Fibroblast of skin of right quadriceps (primary cell): ENCODE results near the gene RPLP1.

ENCODE experiments used
- DNase-seq: peaks from one replicate; pipeline ENCODE4 v3.0.0-alpha.2; 2013

The RPLP1 gene

GRCh38 chr15:69472046-69472445, 19.4 kb downstream of the RPLP1 start:
- DNase-seq = no peak

DNA sequence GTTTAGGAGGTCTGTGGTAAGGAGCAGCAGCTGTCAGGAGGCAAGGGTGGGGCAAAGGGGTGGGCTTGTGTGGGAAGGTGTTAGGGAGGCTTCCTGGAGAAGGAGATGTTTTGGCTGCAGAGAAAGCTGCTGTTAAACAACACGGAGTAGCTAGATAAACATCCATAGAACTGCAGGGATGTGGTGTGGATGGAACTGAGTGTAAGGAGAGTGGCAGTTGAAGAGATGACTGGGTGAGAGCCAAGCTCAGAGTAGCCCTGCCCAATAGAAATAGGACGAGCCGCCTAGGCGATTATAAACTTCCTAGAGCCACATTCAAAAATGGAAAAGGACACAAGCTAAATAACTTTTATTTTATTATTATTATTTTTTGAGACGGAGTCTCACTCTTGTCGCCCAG, 19.9 kb downstream of the RPLP1 start:
- no peak for DNase-seq

- DNase-seq = peak; percentile 56
Observed at GRCh38 chr15:69474291-69474690, 21.7 kb downstream of the RPLP1 start.

DNA sequence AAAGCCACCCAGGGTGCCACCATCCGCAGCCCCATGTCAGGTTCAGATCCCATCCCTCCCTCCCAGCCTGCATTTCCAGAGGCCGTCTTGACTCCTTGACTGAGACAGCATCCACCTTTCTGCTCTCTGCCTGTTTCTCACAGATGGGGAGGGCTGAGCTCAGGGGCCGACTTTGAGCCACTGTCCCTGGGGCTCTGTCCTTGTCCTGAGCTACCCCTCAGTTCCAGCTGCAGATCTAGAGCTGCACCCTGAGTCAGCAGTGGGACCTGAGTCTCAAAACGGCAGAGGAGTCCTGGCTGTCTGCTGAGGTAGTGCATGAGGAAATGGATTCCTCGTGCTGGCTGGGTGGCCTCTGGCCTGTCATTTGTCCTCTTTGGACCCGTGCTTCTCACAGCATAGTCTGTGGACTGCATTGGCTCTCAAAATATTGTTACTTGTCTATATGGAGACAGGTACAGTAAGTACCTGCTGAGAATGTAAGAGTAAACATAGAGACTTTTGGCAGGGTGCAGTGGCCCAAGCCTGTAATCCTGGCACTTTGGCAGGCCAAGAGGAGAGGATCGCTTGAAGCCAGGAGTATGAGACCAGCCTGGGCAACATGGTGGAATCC, 22.3 kb downstream of the RPLP1 start:
- DNase-seq = no peak

- DNase-seq = peak; percentile 69
Observed at GRCh38 chr15:69475769-69476358, 23.2 kb downstream of the RPLP1 start.

DNA sequence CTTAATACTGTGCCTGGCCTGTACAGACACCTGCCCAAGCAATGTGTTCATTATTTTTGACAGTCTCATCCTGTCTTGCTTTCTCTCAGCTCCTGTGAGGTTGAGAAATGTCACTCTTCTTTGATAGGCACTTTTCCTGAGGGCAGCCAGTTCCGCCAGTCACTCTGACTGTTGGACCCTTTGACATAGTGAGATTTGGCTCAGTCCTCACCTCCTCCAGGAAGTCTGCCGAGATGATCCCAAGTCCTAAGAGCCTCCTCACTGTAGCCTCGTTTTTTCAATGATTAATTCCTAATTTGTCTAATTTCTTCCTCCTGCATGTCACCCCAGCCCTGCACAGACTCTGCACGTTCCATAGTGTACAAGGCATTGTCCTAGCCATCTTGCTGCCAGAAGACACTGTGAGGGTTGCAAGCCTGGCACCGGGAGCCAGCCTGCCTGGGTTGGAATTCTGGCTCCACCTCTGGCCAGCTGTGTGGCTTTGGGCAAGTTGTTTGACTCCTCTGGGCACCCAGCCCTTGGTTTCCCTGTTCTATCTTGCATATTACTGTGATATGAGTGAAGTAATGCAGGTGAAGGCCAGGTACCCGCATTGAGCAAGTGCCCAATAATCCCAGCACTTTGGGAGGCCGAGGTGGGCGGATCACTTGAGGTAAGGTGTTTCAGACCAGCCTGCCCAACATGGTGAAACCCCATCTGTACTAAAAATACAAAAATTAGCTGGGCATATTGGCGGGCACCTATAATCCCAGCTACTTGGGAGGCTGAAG, 24.3 kb downstream of the RPLP1 start:
- no peak for DNase-seq

- DNase-seq = peak; percentile 44
Observed at GRCh38 chr15:69478259-69478781, 25.7 kb downstream of the RPLP1 start.

DNA sequence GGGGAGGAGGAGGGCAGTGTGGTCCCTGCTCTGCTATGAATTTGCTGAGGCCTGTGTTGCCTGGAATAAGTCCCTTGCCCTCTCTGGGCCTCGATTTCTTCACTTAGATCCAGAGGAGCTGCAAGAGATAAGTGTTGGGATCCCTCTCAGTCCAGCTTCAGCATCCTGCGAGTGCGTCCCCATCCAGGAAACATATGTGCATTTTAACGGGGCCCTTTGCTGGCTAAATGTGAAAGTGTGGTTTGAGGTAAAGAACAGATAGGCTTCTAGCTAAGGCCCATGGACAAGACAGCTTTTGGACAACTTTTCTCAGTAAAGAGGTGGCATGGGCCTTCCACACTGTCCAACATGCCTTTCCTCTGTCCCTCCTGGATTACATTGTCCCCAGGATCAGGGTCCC, 26.5 kb downstream of the RPLP1 start:
- DNase-seq = no peak

- no peak for DNase-seq
Observed at GRCh38 chr15:69479971-69480370, 27.4 kb downstream of the RPLP1 start.

- no peak for DNase-seq
Observed at GRCh38 chr15:69480932-69481331, 28.3 kb downstream of the RPLP1 start.

DNA sequence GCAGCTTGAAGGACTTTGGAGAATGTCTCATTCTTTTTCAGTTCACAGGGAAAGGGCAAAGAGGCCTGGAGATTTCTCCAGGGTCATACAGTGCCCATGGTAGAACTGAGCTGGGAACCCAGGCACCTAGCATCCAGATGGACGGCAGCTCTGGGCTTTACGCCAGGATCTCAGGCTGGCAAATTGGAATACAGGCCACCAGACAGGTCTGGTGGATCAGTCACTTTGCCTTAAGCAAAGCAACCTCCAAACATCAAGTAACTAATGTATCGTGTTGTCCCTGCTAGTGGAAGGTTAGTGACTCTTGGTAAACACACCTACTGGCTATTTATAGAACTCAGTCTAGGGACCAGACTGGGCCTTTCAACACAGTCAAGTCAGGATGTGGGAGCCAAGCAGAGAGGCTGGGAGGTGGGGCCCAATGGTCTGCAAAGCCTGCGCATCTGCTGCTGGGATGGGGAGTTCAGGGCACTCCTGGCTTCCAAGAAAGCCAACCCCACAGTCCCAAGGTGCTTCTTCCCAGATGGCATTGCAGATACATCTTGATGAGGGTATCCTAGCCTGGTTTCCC, 30.2 kb downstream of the RPLP1 start:
- DNase-seq = no peak

- DNase-seq = no peak
Observed at GRCh38 chr15:69484837-69485236, 32.2 kb downstream of the RPLP1 start.

GRCh38 chr15:69486481-69487110, 34.0 kb downstream of the RPLP1 start:
- DNase-seq = no peak

- no peak for DNase-seq
Observed at GRCh38 chr15:69489073-69489571, 36.5 kb downstream of the RPLP1 start.

DNA sequence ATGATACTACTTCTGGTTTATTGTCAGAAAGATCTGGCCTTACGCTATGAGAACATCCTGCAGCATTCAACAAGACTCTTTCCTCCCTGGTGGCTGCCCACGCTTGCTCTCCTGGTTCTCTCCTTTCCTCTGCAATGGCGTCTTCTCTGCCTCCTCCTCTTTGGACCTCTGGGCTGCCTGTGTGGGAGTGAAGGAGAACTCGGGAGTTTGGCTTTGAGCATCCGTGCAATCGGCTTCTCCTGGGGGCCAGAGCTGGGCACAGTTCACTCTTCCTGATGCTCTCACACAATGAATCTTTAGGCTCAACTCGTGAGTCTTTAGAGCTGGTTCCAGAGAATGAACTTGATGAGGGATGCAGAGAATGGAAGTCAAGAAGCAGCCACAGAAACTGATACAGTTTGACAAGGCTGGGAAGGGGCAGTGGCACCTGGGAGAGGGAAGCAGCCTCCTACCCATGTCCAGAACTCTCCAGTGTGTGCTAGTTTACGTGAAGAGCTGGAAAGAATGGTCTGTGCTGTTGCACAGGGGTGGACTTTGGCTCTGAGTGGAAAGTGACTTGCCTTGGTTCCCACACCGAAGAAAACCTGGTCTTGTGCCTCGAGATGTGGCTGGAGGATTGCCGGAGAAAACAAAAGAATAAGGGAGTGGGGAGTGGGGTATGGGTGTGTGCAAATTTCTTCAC, 37.9 kb downstream of the RPLP1 start:
- no peak for DNase-seq

- DNase-seq = no peak
Observed at GRCh38 chr15:69491038-69491505, 38.5 kb downstream of the RPLP1 start.

- DNase-seq = no peak
Observed at GRCh38 chr15:69493406-69493805, 40.8 kb downstream of the RPLP1 start.

- DNase-seq = no peak
Observed at GRCh38 chr15:69496001-69496400, 43.4 kb downstream of the RPLP1 start.

GRCh38 chr15:69497076-69497475, 44.5 kb downstream of the RPLP1 start:
- DNase-seq = no peak

- DNase-seq = no peak
Observed at GRCh38 chr15:69497667-69498066, 45.0 kb downstream of the RPLP1 start.

DNA sequence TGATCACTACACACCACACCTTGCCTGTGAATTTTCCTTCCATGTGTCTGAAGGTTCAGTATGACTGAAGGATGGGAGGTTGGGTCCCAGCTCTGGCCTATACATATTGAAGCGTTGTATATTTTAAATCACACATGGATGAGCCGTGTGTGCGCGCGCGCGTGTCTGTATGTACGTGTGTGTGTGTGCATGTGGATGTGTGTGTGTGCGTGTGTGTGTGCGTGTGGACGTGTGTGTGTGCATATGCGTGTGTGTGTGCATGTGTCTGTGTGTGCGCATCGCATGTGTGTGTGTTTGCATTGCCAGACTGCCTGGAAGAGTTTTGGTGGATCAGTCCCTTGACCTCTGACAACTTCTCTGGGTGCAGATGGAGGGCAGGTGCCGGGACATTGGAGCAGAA, 45.7 kb downstream of the RPLP1 start:
- DNase-seq = no peak

DNA sequence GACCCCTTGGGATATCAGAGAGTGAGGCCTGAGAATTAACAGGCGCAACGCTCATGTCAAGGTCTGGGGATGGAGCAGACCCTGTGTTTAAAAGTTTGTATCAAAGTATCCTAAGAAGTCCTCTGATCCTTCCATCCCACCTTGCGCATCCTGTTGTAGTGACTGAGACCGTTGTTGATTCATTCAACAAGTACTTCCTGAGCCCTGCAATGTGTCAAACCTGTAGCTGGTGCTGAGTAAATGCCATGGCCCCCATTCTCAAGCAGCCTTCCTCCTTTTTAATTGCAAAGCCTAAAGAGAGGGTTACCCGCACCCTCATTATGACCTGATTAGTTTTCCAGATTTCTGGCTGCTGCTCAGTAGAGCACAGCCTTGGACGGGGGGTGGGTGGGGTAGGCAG, 46.4 kb downstream of the RPLP1 start:
- no peak for DNase-seq
